ENCODE results near the gene SYNGR1. TPM values are rescaled to one million over a fixed set of nuclear protein-coding genes. Genes with fewer than 3 reads are reported as not detected.

SYNGR1 gene
- total RNA-seq, 3 donors from 2014 or later = 0.43 to 1.4 (median 1.2) TPM

DNA sequence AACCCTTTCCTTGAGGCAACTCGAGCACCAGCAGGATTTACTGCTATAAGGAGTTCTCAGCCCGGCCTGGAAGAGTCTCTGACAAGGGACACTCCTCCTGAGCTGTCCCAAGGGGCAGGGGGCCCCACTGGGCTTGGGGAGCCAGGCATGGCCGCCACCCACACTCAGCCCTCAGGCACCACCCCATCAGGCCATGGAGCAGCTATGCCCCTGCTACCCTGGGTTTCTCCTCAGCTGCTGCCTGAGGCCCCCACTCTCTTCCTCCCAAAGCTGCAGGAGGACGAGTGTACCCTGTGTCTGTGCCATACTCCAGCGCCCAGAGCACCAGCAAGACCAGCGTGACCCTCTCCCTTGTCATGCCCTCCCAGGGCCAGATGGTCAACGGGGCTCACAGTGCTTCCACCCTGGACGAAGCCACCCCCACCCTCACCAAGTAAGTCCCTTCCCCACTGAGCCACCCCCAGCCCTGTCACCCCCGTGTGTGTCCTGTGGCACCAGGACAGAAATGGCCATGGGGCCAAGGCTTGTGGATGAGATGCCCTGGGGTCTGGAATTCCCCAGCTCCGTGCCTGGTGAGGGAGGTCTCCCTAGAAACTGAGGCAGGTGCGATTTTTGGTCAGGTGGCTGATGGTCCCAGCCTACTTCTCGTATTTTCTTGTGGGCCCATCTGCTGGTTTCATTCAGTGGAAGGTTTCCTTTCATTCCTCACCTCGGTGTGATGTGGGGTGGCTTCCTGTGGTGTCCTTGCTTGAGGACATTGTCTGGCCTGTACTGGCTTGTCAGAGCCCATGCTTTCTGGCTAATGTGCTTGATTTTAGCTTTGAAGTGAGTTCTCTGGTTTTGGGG is 78.2 kb downstream of the SYNGR1 start:
- no peaks in the 10 kb centered on the region for H3K9me3 Mint-ChIP-seq
- ATAC-seq (no peak), DNase-seq (no peak)
- no peaks in the 10 kb centered on the region for H3K4me1 Mint-ChIP-seq (ENCODE audit: low read depth)
- no peak overlapping the region for H3K4me3 Mint-ChIP-seq
- H3K36me3 Mint-ChIP-seq (ENCODE audit: insufficient read depth) = peaks cover 14% of the 10 kb centered on the region
- H3K27me3 Mint-ChIP-seq (ENCODE audit: low read depth) = no peaks in the 10 kb centered on the region

DNA sequence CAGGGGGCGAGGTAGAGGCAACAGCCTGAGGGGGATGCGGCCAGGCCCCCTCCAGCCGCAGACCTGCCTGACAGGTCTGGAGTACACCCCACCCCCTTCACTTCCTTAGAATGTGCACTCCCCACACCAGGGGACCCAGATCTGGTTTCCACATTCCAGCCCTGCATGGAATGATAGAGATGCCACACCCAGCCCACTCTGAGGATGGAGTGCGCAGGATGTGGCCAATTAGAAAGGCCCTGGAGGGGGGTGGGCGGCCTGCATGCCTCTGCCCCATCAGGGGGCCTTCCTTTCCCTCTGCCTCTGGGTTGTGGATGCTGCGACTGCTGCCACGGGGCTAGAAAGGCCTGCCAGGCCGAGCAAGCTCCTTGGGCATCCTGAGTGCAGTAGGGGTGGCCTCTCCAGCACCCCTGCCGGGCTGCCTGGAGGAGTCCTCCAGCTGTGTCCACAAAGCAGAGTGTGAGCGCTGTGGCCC is 78.8 kb downstream of the SYNGR1 start:
- no peaks in the 10 kb centered on the region for H3K4me1 Mint-ChIP-seq (ENCODE audit: low read depth)
- no peak for DNase-seq
- ATAC-seq = no peak
- H3K27me3 Mint-ChIP-seq (ENCODE audit: low read depth) = no peaks in the 10 kb centered on the region
- no peak overlapping the region for H3K4me3 Mint-ChIP-seq
- no peaks in the 10 kb centered on the region for H3K9me3 Mint-ChIP-seq
- peaks cover 14% of the 10 kb centered on the region for H3K36me3 Mint-ChIP-seq (ENCODE audit: insufficient read depth)

DNA sequence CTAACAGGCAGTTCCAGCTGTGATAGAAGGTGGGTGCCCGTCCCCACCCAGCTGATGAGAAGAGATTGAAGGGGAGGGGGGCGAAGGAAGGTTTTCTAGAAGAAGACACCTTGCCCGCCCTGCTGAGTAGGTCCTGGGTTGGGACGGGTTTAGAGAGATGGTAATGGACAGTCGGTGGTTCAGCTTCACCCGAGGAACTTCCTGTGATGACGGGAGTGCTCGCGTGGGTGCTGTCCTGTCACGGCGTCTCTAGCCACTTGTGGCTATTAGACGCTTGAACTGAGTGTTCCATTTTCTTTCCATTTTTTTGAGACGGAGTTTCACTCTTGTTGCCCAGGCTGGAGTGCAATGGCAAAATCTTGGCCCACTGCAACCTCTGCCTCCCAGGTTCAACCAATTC is 79.4 kb downstream of the SYNGR1 start:
- no peak for DNase-seq
- Mint-ChIP-seq H3K36me3 (ENCODE audit: insufficient read depth) (peaks cover 10% of the 10 kb centered on the region), H3K4me1 (ENCODE audit: low read depth) (no peaks in the 10 kb centered on the region), H3K4me3 (no peak overlapping the region), H3K27me3 (ENCODE audit: low read depth) (no peaks in the 10 kb centered on the region), H3K9me3 (no peaks in the 10 kb centered on the region)
- ATAC-seq = no peak

DNA sequence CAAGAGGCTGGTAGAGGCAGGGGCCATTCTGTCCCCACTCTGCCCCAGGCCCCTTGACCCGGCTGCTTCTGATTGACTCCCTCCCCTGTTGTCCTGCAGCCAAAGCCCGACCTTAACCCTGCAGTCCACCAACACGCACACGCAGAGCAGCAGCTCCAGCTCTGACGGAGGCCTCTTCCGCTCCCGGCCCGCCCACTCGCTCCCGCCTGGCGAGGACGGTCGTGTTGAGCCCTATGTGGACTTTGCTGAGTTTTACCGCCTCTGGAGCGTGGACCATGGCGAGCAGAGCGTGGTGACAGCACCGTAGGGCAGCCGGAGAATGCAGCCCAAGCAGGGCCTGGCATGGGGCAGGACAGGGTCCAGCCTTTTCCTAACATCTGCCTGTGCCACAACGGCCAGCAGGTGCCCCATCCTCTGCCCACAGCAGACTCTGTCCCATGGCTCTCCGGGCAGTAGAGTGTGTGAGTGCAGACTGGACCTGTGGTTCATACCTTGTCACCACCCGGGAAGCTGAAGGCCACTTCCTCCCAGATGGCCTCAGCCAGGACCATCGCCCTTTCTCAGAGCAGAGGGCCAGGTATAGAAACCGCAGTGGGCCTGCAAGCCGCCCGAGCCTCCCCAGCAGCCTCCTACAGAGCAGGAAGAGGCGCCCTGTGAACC is 80.3 kb downstream of the SYNGR1 start:
- no peaks in the 10 kb centered on the region for H3K9me3 Mint-ChIP-seq
- H3K4me3 Mint-ChIP-seq = no peak overlapping the region
- H3K36me3 Mint-ChIP-seq (ENCODE audit: insufficient read depth) = peaks cover 9% of the 10 kb centered on the region
- H3K4me1 Mint-ChIP-seq (ENCODE audit: low read depth) = no peaks in the 10 kb centered on the region
- no peak for ATAC-seq
- DNase-seq = no peak
- H3K27me3 Mint-ChIP-seq (ENCODE audit: low read depth) = no peaks in the 10 kb centered on the region

DNA sequence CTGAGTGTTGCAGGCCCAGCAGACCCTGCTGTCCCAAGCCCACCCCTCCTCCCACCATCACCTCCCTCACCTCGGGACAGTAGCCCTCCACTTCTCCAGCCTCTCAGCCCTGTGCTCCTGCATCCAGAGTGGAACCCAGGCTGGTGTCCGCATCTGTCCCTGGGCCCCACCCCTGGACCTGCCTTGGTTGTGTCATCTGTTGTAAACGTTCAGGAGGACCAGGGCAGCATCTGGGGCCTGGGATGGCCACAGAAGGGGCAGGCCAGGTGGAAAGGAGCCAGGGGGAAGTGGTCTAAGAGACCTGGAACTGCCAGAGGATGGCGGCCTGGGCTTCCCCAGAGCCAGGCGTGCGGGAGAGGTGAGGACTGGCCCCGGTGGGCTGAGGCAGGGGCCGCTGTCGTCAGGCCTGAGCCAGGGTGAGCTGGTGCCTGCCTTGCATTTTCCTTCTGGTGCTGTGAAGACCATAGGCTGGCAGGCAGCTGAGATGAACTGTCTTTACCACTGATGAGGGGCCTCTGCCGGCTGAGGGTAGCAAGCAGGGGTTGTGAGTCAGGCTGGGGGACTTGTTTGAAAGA is 80.9 kb downstream of the SYNGR1 start:
- no peak for DNase-seq

DNA sequence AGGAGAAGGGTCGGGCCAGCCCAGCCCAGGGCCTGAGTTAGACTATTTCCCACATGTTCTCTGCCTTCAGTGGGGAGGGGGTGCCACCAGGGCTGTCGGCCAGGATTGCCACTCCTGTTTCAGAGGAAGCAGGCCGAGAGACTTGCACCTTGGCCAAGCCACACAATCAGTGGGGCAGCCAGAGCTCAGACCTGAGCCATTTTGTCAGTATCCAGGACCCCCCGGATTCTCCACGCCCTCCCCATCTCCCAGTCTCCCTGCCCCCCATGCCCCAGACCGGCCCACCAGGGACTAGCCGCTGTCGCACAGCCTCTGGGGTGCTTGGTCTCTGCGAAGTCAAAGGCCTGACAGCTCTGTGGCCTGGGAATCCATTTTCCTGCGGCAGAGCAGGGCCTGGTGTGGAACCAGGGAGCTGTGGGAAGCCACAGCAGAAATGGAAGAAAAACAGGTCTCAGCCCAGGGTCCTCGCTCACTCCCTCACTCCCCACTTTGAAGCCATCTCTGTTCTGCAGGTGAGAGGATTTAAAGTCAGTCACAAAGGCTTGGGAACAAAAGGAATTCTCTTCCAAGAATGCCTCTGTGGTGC is 81.5 kb downstream of the SYNGR1 start:
- Mint-ChIP-seq H3K9me3 (no peaks in the 10 kb centered on the region), H3K27me3 (ENCODE audit: low read depth) (no peaks in the 10 kb centered on the region), H3K4me1 (ENCODE audit: low read depth) (no peaks in the 10 kb centered on the region), H3K36me3 (ENCODE audit: insufficient read depth) (peaks cover 9% of the 10 kb centered on the region), H3K4me3 (no peak overlapping the region)
- DNase-seq (no peak), ATAC-seq (no peak)

More for the DNA sequence above, 80.9 kb downstream of the SYNGR1 start:
- H3K27me3 Mint-ChIP-seq (ENCODE audit: low read depth) = no peaks in the 10 kb centered on the region
- no peak overlapping the region for H3K4me3 Mint-ChIP-seq
- no peaks in the 10 kb centered on the region for H3K4me1 Mint-ChIP-seq (ENCODE audit: low read depth)
- ATAC-seq = no peak
- no peaks in the 10 kb centered on the region for H3K9me3 Mint-ChIP-seq
- H3K36me3 Mint-ChIP-seq (ENCODE audit: insufficient read depth) = peaks cover 9% of the 10 kb centered on the region

DNA sequence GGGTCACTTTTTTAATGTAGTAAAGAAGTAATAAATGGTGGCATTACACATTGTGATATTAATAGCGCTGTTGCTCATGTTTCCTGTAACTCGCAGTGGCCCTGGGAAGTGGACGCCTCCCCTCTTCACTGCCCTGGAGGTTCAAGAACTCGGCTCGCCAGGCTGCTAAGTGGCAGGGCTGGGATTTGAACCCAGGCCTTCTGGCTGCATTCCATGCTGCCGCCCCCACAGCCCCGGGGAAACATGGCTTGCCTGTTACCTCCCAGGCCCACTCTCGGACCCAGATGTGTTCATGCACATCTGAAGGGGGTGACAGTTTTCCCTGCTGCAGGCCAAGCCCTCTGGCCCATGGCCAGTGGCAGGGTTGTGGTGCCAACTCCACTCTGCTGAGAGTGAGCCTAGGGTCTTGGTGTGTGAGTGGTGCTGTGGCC is 82.0 kb downstream of the SYNGR1 start:
- ATAC-seq (no peak), DNase-seq (no peak)
- H3K27me3 Mint-ChIP-seq (ENCODE audit: low read depth) = no peaks in the 10 kb centered on the region
- H3K4me1 Mint-ChIP-seq (ENCODE audit: low read depth) = no peaks in the 10 kb centered on the region
- peaks cover 9% of the 10 kb centered on the region for H3K36me3 Mint-ChIP-seq (ENCODE audit: insufficient read depth)
- no peaks in the 10 kb centered on the region for H3K9me3 Mint-ChIP-seq
- H3K4me3 Mint-ChIP-seq = no peak overlapping the region

DNA sequence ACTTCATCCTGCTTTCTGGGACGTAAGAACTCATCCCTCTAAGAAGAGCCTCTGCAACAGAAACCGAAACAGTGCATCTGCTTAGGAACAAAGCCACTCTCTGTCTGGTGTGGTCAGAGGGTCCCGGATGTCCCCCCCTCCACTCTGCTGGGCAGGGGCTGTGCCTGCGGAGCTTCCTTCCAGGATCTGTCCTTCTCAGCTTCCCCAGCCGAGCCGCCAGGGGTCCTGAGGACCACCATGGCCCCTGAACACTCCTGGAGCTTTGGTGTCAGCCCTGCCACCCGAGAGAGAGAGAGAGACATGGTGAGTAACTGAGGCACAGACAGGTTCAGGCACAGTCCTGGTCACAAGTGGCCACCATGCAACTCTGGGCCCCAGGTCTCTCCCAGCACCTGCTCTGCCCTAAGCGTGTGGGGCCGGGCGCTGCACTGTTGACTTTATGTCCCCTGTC is 82.6 kb downstream of the SYNGR1 start:
- ATAC-seq = no peak
- Mint-ChIP-seq H3K4me1 (ENCODE audit: low read depth) (peaks cover 4% of the 10 kb centered on the region), H3K4me3 (no peak overlapping the region), H3K9me3 (no peaks in the 10 kb centered on the region), H3K36me3 (ENCODE audit: insufficient read depth) (peaks cover 9% of the 10 kb centered on the region), H3K27me3 (ENCODE audit: low read depth) (no peaks in the 10 kb centered on the region)
- no peak for DNase-seq

DNA sequence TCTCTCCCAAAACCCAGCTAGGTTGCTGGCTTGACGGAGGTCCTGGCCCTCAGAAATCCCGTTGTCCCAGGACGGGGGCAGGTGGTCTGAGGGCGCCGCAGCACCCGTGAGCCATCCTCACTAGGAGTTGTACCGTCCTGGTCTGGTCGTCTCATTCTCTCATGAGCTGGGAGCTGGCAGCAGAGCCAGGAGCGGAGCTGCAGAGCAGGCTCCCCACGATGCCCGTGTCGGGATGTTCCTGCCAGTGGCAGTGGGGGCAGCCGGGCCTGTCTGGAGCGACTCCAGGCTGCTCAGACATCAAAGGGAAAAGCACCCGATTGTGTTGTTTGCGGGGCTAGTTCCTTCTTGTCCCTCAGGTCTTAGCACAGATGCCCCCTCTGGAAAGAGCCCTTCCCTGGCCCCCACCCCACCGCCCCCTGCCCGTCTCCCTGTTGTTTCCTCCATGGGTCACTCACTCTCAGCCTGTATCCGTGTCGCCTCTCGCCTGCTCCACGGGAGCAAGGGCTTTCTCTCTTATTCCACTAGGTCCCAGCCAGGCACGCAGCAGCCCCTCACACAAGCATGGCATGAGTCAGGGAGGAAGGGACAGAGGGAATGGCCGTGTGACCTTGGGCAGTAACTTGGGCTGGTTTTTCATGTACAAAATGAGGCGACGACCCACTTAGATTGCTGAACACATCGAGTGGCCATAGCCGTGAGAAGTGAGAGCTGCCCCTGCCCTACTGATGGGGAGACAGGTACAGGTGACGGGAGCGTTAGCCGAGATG is 83.9 kb downstream of the SYNGR1 start:
- Mint-ChIP-seq H3K27me3 (ENCODE audit: low read depth) (no peaks in the 10 kb centered on the region), H3K4me3 (no peak overlapping the region), H3K9me3 (no peaks in the 10 kb centered on the region), H3K36me3 (ENCODE audit: insufficient read depth) (peaks cover 5% of the 10 kb centered on the region), H3K4me1 (ENCODE audit: low read depth) (peaks cover 9% of the 10 kb centered on the region)
- DNase-seq (no peak), ATAC-seq (no peak)

DNA sequence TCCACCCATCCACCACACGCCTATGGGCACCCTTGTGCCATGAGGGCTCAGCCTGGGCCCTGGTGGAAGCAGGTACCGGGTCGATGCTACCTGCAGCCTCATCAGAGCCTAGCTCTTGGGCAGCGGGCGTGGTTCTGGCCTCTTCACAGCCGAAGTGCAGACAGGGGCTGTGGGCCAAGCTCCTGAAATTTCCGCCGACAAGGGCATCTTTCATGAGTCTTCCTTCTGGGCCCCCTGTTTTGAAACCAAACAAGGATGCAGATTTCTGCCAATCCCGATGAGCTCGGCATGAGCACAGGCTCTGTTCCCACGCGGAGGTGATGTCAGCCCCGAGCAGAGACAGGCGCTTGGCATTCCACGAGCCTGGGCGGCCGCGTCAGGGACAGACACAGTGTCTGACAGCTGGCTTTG is 84.5 kb downstream of the SYNGR1 start:
- H3K36me3 Mint-ChIP-seq (ENCODE audit: insufficient read depth) = peaks cover 5% of the 10 kb centered on the region
- H3K4me3 Mint-ChIP-seq = no peak overlapping the region
- no peak for DNase-seq
- peaks cover 12% of the 10 kb centered on the region for H3K4me1 Mint-ChIP-seq (ENCODE audit: low read depth)
- ATAC-seq = no peak
- peaks cover 5% of the 10 kb centered on the region for H3K27me3 Mint-ChIP-seq (ENCODE audit: low read depth)
- no peaks in the 10 kb centered on the region for H3K9me3 Mint-ChIP-seq

DNA sequence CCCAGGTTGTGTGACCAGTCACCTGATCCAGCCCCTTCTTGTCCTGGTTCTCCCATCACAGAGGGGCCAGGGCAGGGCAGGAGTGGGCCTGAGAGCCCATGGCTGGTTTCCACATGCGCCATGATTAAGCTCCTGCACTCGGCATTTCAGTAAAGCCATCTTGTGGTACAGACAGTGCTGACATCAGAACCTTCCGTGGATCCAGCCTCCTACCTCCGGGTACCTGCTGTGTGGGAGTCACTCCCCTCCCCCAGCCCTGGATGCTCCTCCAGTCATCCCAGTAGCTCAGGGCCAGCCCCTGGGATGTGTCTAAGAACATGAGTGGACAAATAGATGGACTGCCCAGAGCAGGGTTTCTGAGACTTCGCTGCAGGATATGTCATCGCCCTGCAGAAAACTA is 84.9 kb downstream of the SYNGR1 start:
- Mint-ChIP-seq H3K4me3 (no peak overlapping the region), H3K4me1 (ENCODE audit: low read depth) (peaks cover 14% of the 10 kb centered on the region), H3K27me3 (ENCODE audit: low read depth) (peaks cover 7% of the 10 kb centered on the region), H3K36me3 (ENCODE audit: insufficient read depth) (peaks cover 5% of the 10 kb centered on the region), H3K9me3 (no peaks in the 10 kb centered on the region)
- no peak for ATAC-seq
- DNase-seq = no peak

Measured in activated T-cell treated with anti-CD3 and anti-CD28 coated beads, Interleukin-2, amount 50 U/mL, for 4 hours (primary cell).